ENCODE measurements around the gene DNM1.

DNM1 gene

GRCh38 chr9:128247226-128247803 is 44.1 kb downstream of the DNM1 start:
- TF ChIP-seq POLR2AphosphoS5 (IDR thresholded peaks at IDR 0.05; ENCODE audit: low read depth), result no peak
- no peak for TF ChIP-seq SPI1 (IDR thresholded peaks at IDR 0.05; ENCODE audit: borderline replicate concordance, low read depth)
- DNase-seq (ENCODE audit: low read depth in 1 of 2, low spot score in 1 of 2), result no peak
- H3K27ac ChIP-seq (replicated peaks), result no peak overlapping the region

DNA sequence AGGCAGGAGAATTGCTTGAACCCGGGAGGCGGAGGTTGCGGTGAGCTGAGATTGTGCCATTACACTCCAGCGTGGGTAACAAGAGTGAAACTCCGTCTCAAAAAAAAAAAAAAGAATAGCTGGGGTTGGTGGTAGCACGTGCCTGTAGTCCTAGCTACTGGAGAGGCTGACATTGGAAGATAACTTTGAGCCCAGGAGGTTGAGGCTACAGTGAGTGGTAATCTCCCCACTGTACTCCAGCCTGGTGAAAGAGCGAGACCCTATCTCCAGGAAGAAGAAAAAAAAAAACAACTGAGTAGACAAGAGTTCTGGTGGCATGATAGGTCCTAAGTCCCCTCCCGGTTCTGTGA is 46.4 kb downstream of the DNM1 start:
- Histone ChIP-seq H3K27ac (replicated peaks) (no peak overlapping the region), H3K4me3 (replicated peaks; ENCODE audit: insufficient read depth, low read length) (no peak overlapping the region)
- DNase-seq (ENCODE audit: low read depth in 1 of 2, low spot score in 1 of 2), result no peak

More at GRCh38 chr9:128247226-128247803, 44.1 kb downstream of the DNM1 start:
- Histone ChIP-seq H3K27me3 (ENCODE audit: insufficient read depth, poor library complexity, severe bottlenecking) (peaks cover 3% of the 10 kb centered on the region), H3K4me3 (replicated peaks; ENCODE audit: insufficient read depth, low read length) (no peak overlapping the region)

DNA sequence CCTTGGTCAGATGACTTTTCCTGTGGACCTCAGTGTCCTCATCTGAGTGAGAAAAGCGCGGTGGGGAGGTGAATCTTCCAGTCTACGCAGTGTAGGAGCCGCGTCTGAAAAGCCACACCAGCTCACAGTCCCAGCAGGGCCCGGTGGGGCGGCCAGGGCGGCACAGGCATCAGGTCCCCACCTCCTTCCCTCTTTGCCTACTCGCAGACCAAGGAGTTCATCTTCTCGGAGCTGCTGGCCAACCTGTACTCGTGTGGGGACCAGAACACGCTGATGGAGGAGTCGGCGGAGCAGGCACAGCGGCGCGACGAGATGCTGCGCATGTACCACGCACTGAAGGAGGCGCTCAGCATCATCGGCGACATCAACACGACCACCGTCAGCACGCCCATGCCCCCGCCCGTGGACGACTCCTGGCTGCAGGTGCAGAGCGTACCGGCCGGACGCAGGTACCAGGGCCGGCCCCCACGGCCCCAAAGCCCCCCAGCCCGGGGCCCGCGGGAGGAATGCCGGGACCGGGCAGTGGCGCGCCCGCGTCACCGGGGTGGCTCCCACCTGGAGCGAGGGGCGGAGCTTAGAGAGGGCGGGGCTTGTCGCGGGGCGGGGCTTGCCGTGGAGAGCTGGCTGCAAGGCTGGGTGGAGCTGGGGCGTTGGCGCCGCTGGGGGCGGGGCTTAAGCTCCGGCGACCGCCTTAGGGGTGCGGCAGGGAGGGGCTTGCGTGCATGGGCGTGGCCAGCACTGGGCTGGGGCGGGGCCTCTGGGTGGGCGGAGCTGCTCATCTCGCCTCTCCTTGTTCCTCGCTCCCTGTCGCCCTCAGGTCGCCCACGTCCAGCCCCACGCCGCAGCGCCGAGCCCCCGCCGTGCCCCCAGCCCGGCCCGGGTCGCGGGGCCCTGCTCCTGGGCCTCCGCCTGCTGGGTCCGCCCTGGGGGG is 47.0 kb downstream of the DNM1 start:
- peak overlapping the region; percentile 14 for H3K4me3 ChIP-seq (replicated peaks; ENCODE audit: insufficient read depth, low read length)
- peak; percentile 76 to 94 for DNase-seq (ENCODE audit: low read depth in 1 of 2, low spot score in 1 of 2)
- no peak overlapping the region for H3K27ac ChIP-seq (replicated peaks)
- H3K27me3 ChIP-seq (ENCODE audit: insufficient read depth, poor library complexity, severe bottlenecking), result peaks cover 3% of the 10 kb centered on the region
- TF ChIP-seq SPI1 (IDR thresholded peaks at IDR 0.05; ENCODE audit: borderline replicate concordance, low read depth) (no peak), POLR2AphosphoS5 (IDR thresholded peaks at IDR 0.05; ENCODE audit: low read depth) (no peak), GABPA (IDR thresholded peaks at IDR 0.05; ENCODE audit: low read depth) (no peak), CTCF (IDR thresholded peaks at IDR 0.05; ENCODE audit: insufficient read depth, low read length) (no peak)
- TF ChIP-seq, protein P1, sequence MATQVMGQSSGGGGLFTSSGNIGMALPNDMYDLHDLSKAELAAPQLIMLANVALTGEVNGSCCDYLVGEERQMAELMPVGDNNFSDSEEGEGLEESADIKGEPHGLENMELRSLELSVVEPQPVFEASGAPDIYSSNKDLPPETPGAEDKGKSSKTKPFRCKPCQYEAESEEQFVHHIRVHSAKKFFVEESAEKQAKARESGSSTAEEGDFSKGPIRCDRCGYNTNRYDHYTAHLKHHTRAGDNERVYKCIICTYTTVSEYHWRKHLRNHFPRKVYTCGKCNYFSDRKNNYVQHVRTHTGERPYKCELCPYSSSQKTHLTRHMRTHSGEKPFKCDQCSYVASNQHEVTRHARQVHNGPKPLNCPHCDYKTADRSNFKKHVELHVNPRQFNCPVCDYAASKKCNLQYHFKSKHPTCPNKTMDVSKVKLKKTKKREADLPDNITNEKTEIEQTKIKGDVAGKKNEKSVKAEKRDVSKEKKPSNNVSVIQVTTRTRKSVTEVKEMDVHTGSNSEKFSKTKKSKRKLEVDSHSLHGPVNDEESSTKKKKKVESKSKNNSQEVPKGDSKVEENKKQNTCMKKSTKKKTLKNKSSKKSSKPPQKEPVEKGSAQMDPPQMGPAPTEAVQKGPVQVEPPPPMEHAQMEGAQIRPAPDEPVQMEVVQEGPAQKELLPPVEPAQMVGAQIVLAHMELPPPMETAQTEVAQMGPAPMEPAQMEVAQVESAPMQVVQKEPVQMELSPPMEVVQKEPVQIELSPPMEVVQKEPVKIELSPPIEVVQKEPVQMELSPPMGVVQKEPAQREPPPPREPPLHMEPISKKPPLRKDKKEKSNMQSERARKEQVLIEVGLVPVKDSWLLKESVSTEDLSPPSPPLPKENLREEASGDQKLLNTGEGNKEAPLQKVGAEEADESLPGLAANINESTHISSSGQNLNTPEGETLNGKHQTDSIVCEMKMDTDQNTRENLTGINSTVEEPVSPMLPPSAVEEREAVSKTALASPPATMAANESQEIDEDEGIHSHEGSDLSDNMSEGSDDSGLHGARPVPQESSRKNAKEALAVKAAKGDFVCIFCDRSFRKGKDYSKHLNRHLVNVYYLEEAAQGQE (IDR thresholded peaks at IDR 0.05; ENCODE audit: insufficient replicate concordance, low read depth), result no peak

More for the DNA sequence above, 46.4 kb downstream of the DNM1 start:
- H3K27me3 ChIP-seq (ENCODE audit: insufficient read depth, poor library complexity, severe bottlenecking), result peaks cover 3% of the 10 kb centered on the region
- TF ChIP-seq GABPA (IDR thresholded peaks at IDR 0.05; ENCODE audit: low read depth), result no peak
- TF ChIP-seq, protein P1 (IDR thresholded peaks at IDR 0.05; ENCODE audit: insufficient replicate concordance, low read depth), result no peak
- TF ChIP-seq CTCF (IDR thresholded peaks at IDR 0.05; ENCODE audit: insufficient read depth, low read length), result no peak
- no peak for TF ChIP-seq SPI1 (IDR thresholded peaks at IDR 0.05; ENCODE audit: borderline replicate concordance, low read depth)
- no peak for TF ChIP-seq POLR2AphosphoS5 (IDR thresholded peaks at IDR 0.05; ENCODE audit: low read depth)
